Thoracic aorta (tissue), 2 donors: Measurements from ENCODE around the gene MTHFD1L. TPM values are rescaled to one million over a fixed set of nuclear protein-coding genes. Genes with fewer than 3 reads are reported as not detected.

Source experiments
- ATAC-seq: fragments of 150-250 bp; one replicate; pipeline ENCODE4 v1.8.0; 2017; ENCODE audit warnings: low read depth; ENCODE audit not compliant: insufficient number of reproducible peaks, low FRiP score
- DNase-seq: peaks from one replicate; pipeline ENCODE4 v3.0.0-alpha.2; 2020; ENCODE audit warnings: low spot score
- H3K27ac ChIP-seq, 2 donors: fragments of 200-600 bp; sonication (generic); 1 replicate in 1 of 2; 2 replicates in 1 of 2; pipeline ENCODE4 v1.5.1; 2016; ENCODE audit warnings: mild to moderate bottlenecking in 2 of 2, moderate library complexity in 2 of 2
- H3K27me3 ChIP-seq: fragments of 200-600 bp; sonication (generic); replicated peaks from 2 replicates; pipeline ENCODE4 v1.6.0; 2016; ENCODE audit warnings: mild to moderate bottlenecking; ENCODE audit not compliant: insufficient read depth
- H3K36me3 ChIP-seq: fragments of 200-600 bp; sonication (generic); one replicate; pipeline ENCODE4 v1.5.1; 2016
- H3K4me1 ChIP-seq, 2 donors: fragments of 200-600 bp; sonication (generic); 1 replicate in 1 of 2; 2 replicates in 1 of 2; pipeline versions ENCODE4 v1.5.1 to v1.6.0; 2016; ENCODE audit warnings: low read depth in 2 of 2, mild to moderate bottlenecking in 1 of 2; ENCODE audit not compliant: control insufficient read depth in 1 of 2
- H3K4me3 ChIP-seq: fragments of 200-600 bp; sonication (generic); 2 replicates; pipeline ENCODE4 v1.5.1; 2016; ENCODE audit warnings: mild to moderate bottlenecking
- H3K9me3 ChIP-seq: fragments of 200-600 bp; sonication (generic); 2 replicates; pipeline ENCODE4 v1.5.1; 2016
- total RNA-seq, 2 donors: library from RNA; depleted of rRNA; stranded (reverse); fragments of >200 nt; gene quantifications; one replicate each; pipeline versions ENCODE4 v1.1.0 to v1.2.3, GENCODE V29; 2016
- TF ChIP-seq, protein P1 (sequence below): fragments of 200-600 bp; sonication (generic); IDR thresholded peaks from one replicate; pipeline ENCODE4 v1.5.1; 2019; ENCODE audit warnings: antibody characterized with exemption

The MTHFD1L gene
- total RNA-seq, 2 donors from 2014 or later, result 52.8 to 77.3 TPM

- H3K4me3 ChIP-seq, result no peak overlapping the region
- no peaks in the 10 kb centered on the region for H3K9me3 ChIP-seq
- peaks cover 6 to 22% of the 10 kb centered on the region in 2 donors for H3K4me1 ChIP-seq
- H3K27me3 ChIP-seq, result no peaks in the 10 kb centered on the region
- ATAC-seq (no peak), DNase-seq (no peak)
- TF ChIP-seq, protein P1, sequence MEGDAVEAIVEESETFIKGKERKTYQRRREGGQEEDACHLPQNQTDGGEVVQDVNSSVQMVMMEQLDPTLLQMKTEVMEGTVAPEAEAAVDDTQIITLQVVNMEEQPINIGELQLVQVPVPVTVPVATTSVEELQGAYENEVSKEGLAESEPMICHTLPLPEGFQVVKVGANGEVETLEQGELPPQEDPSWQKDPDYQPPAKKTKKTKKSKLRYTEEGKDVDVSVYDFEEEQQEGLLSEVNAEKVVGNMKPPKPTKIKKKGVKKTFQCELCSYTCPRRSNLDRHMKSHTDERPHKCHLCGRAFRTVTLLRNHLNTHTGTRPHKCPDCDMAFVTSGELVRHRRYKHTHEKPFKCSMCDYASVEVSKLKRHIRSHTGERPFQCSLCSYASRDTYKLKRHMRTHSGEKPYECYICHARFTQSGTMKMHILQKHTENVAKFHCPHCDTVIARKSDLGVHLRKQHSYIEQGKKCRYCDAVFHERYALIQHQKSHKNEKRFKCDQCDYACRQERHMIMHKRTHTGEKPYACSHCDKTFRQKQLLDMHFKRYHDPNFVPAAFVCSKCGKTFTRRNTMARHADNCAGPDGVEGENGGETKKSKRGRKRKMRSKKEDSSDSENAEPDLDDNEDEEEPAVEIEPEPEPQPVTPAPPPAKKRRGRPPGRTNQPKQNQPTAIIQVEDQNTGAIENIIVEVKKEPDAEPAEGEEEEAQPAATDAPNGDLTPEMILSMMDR, result no peak
- H3K27ac ChIP-seq, result no peak overlapping the region
- peaks cover 6% of the 10 kb centered on the region for H3K36me3 ChIP-seq
Observed at GRCh38 chr6:150919938-150920337, 54.4 kb downstream of the MTHFD1L start.

GRCh38 chr6:150922137-150922536 is 56.6 kb downstream of the MTHFD1L start:
- Histone ChIP-seq H3K27me3 (no peaks in the 10 kb centered on the region), H3K4me3 (no peak overlapping the region), H3K36me3 (peaks cover 6% of the 10 kb centered on the region), H3K27ac (no peak overlapping the region), H3K9me3 (no peaks in the 10 kb centered on the region), H3K4me1 (peaks cover 11 to 34% of the 10 kb centered on the region in 2 donors)
- DNase-seq, result no peak
- TF ChIP-seq, protein P1, result no peak
- no peak for ATAC-seq

DNA sequence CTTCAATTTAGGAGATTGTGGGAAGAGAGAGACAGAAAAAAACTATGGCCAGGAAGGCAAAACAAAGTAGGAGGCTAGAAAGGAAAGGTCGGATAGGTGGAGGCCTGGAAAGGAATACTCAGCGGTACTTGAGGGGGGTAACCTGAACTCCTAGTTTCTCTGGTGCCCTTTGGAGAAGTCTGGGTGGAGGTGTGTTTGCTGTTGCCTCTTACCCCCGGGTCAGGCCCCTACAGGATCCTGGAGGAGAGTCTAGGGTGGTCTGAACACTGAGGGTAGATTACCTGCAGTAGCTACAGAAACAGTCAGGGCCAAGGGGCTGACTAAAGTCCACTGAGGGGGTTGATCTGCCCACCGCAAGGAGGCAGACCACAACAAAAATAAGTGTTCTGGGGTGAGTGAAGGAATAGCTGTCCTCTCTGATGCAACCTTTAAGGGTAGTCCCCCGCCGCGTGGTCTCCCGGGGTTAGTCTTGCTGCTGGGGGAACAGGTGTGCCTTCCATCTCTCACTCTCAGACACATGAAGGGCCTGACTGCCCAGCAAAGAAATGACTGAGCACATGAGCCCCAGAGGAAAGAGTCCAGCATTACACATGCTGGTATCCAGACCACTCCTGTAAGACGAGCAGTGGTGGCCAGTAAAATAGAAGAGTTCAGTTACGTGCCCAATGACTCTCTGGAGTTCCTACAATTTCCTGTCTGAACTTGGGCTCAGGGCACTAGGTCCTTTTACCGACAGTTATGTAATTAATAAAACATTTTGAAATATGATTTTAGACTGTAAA is 59.5 kb downstream of the MTHFD1L start:
- Histone ChIP-seq H3K36me3 (peaks cover 6% of the 10 kb centered on the region), H3K27ac (peak overlapping the region; percentile 46 to 67), H3K9me3 (no peaks in the 10 kb centered on the region), H3K4me1 (peaks cover 11 to 35% of the 10 kb centered on the region in 2 donors), H3K4me3 (no peak overlapping the region), H3K27me3 (no peaks in the 10 kb centered on the region)
- DNase-seq (no peak), ATAC-seq (peak; percentile 67)
- TF ChIP-seq, protein P1, result no peak

DNA sequence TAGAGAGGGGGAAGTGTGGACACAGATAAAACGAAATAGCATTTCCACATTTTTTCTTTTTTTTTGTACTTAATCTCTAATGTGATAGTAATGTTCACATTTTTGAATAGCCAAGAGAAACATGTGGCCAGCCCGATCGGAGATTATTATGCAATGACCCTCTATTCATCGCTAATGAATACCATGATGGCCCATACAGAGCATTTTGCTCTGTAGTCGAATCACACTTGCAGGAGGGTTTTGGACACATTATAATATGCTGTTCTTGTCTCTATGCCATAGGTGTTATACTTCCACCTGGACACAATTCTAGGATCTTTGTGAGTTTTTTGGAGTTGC is 60.1 kb downstream of the MTHFD1L start:
- DNase-seq (no peak), ATAC-seq (peak; percentile 29)
- Histone ChIP-seq H3K27me3 (no peaks in the 10 kb centered on the region), H3K36me3 (peaks cover 6% of the 10 kb centered on the region), H3K4me1 (peaks cover 11 to 35% of the 10 kb centered on the region in 2 donors), H3K27ac (peak overlapping the region; percentile 46 to 67), H3K4me3 (no peak overlapping the region), H3K9me3 (no peaks in the 10 kb centered on the region)
- TF ChIP-seq, protein P1, result no peak

GRCh38 chr6:150925976-150926375 is 60.5 kb downstream of the MTHFD1L start:
- H3K36me3 ChIP-seq, result peaks cover 6% of the 10 kb centered on the region
- ATAC-seq, result no peak
- no peaks in the 10 kb centered on the region for H3K9me3 ChIP-seq
- TF ChIP-seq, protein P1, result no peak
- H3K4me3 ChIP-seq, result no peak overlapping the region
- H3K27me3 ChIP-seq, result no peaks in the 10 kb centered on the region
- DNase-seq, result no peak
- H3K27ac ChIP-seq, result peak overlapping the region; percentile 46 to 67
- peaks cover 14 to 38% of the 10 kb centered on the region in 2 donors for H3K4me1 ChIP-seq
